Mucosa of rectum (tissue), 2 donors: ENCODE results near the gene CAMK1G.

Source experiments
- H3K27ac ChIP-seq, 2 donors: one replicate each; pipeline ENCODE4 v1.7.0; 2013; ENCODE audit warnings: inconsistent platforms in 2 of 2, low read depth in 2 of 2, low read length in 2 of 2
- H3K27me3 ChIP-seq, 2 donors: one replicate each; pipeline ENCODE4 v1.7.0; 2013; ENCODE audit warnings: low read length in 2 of 2; ENCODE audit not compliant: control insufficient read depth in 2 of 2, insufficient read depth in 2 of 2
- H3K36me3 ChIP-seq, 2 donors: one replicate each; pipeline ENCODE4 v1.7.0; 2013; ENCODE audit warnings: low read length in 2 of 2; ENCODE audit not compliant: control insufficient read depth in 2 of 2, insufficient read depth in 2 of 2
- H3K4me1 ChIP-seq, 2 donors: one replicate each; pipeline ENCODE4 v1.7.0; 2013; ENCODE audit warnings: low read length in 2 of 2, mild to moderate bottlenecking in 1 of 2; ENCODE audit not compliant: control insufficient read depth in 2 of 2, insufficient read depth in 2 of 2
- H3K4me3 ChIP-seq, 2 donors: one replicate each; pipeline ENCODE4 v1.7.0; 2013; ENCODE audit warnings: low read length in 2 of 2
- H3K9ac ChIP-seq, 2 donors: one replicate each; pipeline ENCODE4 v1.7.0; 2013; ENCODE audit warnings: low read length in 2 of 2, low read depth in 1 of 2, mild to moderate bottlenecking in 1 of 2
- H3K9me3 ChIP-seq, 2 donors: one replicate each; pipeline ENCODE4 v1.7.0; 2013; ENCODE audit warnings: low read length in 2 of 2; ENCODE audit not compliant: control insufficient read depth in 2 of 2
- donor health status: healthy.
- donor health status: Normal muscosa, but diverticular disease.

CAMK1G gene

DNA sequence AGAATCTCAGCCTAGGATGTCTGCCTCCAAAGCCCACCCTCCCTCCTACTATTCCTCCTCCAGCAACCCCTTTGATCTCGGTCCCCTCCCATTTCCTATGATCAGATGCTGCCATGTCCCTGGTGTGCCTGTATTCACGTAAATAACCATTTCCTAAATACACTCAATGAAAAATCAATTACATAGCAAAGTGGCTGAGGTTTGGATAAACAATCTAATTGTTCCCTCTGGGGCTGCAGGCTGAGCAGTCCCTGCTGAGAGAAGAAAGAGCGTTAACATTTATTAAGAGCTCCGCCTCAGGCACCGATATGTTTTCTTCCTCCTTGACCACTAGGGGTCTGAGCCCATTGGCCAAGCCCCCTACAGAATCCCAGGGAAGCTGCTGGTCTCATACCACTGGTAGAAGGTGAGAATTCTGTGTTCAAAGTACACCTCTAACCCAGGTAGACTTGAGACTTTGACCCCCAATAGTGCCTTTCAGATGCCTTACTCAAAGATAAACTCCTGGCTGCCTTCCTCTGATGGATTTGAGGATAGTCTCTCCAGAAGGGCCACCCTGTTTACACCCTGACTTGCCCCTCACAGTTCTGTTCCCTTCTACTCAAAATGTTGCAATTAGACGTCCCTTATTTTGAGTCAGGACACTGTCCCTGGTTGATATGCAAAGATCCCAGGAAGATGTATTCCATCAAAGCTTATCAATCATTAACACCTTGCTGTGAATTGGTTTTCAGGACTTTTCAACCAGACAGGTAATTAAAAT lies 33.9 kb upstream of the CAMK1G start:
- Histone ChIP-seq H3K4me1 (no peaks in the 10 kb centered on the region), H3K9me3 (no peaks in the 10 kb centered on the region), H3K4me3 (no peak overlapping the region), H3K27ac (no peak overlapping the region), H3K36me3 (no peaks in the 10 kb centered on the region), H3K27me3 (peaks cover 0 to 4% of the 10 kb centered on the region in 2 donors), H3K9ac (no peak overlapping the region)

DNA sequence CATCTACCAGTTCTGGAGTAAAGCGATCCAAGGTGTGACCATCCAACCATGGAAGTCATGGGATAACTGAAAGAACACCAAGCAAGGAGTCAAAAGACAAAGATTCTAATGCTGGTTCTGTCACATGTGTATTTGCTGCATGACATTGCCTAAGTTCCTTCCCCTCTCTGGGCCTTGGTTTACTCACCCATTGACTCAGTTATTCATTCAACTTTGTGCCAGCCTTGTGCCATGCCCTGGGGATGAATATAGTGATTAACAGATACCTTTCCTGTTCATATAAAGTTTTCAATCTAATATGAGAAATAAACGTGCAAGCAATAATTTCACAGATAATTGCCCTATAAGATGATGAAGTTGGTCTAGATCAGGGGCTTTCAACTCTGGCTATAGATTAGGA lies 33.0 kb upstream of the CAMK1G start:
- Histone ChIP-seq H3K27me3 (peaks cover 0 to 4% of the 10 kb centered on the region in 2 donors), H3K27ac (no peak overlapping the region), H3K36me3 (no peaks in the 10 kb centered on the region), H3K4me1 (no peaks in the 10 kb centered on the region), H3K4me3 (no peak overlapping the region), H3K9me3 (no peaks in the 10 kb centered on the region), H3K9ac (no peak overlapping the region)

DNA sequence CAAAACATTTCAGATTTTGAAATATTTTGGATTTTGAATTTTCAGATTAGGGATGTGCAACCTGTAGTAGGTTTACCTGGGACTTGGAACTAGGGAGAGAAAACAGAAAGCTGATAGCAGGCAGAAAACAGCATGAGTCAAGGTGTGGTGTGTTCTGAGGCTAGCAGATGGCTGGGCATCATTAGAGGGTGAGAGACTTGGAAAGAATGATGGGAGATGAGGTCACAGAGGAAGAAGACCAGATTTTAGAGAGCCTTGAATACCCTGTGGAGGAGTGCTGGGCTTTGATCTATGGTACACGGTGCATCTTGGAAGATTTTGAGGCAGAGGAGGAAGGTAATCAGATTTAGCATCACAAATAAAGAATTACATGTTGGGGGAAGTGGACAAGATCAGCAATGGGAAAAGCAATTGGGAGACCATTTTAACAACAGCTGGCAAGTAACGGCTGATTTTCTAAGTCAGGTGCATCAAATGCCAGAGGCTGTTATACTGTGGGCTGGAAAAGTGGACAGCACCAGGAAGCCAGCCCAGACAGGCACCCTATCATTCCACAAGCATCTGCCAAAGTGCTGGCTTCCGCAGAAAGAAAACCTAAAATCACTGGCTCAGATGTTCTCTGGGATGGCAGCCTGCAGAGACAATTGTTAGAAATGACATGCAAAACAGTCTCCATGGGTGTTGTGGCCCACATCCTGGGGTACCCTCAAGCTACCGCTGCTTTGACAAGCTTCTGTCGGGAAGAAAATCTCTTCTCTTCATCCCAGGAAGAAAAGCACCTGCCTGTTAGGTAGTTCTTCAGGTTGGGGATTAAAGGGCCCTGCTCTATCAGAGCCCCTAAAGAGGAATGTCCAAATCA lies 30.9 kb upstream of the CAMK1G start:
- peaks cover 0 to 4% of the 10 kb centered on the region in 2 donors for H3K27me3 ChIP-seq
- H3K36me3 ChIP-seq: no peaks in the 10 kb centered on the region

DNA sequence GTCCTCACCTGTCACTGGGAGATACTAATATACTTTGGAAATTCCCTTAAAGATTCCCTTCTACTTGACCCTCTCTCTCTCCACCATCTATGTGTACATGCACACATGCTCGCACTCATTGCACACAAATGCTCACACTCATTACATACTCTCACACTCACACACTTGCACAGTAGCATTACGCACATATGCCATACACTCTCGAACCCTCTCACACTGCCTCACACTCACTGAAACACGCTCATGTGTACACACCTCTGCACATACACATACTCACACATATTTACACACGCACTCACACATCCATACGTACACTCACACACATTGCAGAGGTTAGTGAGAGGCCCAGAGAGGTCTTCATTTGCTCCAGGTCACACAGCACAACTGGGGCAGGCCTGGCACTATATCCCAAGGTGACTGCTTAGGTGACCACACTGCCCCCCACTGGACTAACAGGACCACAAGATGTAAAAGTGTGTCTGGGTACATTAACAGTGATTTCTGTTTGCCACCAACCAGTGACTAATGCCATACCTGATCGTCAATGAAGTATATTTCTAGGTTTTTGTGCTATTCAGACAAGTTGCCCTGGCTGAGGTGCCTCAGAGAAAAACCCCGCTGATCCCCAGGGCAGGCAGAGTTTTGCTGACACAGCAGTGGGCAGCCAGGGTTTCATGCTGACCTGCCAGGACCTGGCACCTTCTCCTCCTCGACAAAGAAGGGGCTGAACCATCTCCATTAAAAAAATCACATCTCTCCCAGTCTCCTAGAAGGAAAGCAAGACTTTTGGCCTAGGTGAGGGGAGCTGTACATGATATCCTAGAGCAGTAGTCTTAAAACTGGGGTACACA lies 28.5 kb upstream of the CAMK1G start:
- Histone ChIP-seq H3K27me3 (peaks cover 0 to 4% of the 10 kb centered on the region in 2 donors), H3K4me3 (no peak overlapping the region), H3K9me3 (no peaks in the 10 kb centered on the region), H3K4me1 (no peaks in the 10 kb centered on the region), H3K27ac (no peak overlapping the region), H3K36me3 (no peaks in the 10 kb centered on the region), H3K9ac (no peak overlapping the region)

More for the DNA sequence above, 30.9 kb upstream of the CAMK1G start:
- Histone ChIP-seq H3K27ac (no peak overlapping the region), H3K9ac (no peak overlapping the region), H3K9me3 (no peaks in the 10 kb centered on the region), H3K4me1 (no peaks in the 10 kb centered on the region), H3K4me3 (no peak overlapping the region)

DNA sequence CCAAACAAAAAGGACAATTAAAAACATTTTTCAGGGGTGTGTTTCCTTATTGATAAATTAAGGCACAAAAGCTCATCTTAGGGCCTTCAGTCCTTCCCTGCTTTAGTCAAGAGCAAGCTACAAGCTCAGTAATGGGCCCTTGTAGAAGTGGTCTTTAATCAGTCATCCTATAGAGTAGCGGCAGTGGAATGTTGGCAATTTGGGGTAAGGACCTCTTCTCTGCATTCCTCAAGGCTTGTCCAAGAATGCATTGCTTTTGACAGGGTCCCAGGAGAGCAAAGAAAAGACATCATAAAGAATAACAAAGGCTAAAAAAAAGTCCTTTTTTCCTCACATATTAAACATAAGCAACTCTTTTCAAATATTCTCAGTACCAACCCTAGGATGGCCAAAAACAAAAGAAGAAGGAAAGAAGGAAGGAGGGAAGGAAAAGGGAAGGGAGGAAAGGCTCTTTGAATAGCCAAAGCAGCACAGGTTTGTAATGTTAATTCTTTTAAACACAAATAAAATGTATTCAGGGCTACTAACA lies 27.3 kb upstream of the CAMK1G start:
- Histone ChIP-seq H3K9me3 (no peaks in the 10 kb centered on the region), H3K27ac (no peak overlapping the region), H3K4me1 (no peaks in the 10 kb centered on the region), H3K36me3 (no peaks in the 10 kb centered on the region), H3K27me3 (peaks cover 0 to 4% of the 10 kb centered on the region in 2 donors), H3K9ac (no peak overlapping the region), H3K4me3 (no peak overlapping the region)

DNA sequence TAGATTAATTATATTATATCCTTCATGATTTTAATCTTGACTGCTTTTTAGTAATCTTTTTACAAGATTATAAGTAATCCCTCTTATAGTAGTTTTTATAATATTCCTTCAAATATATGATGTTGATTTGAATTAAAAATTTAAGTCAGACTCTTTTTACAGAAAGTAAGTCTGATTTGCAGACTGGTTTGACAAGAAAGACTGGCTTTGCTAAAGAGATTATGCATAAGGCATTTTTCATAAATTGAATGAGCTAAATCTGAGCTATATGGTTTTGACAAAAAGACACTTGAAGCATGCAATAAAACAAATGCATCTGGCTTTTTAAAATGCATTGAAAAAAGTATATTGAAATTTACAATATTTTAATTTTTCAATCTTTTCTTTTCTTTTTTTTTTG lies 26.3 kb upstream of the CAMK1G start:
- Histone ChIP-seq H3K9me3 (no peaks in the 10 kb centered on the region), H3K27me3 (no peaks in the 10 kb centered on the region), H3K9ac (no peak overlapping the region), H3K36me3 (no peaks in the 10 kb centered on the region), H3K4me3 (no peak overlapping the region), H3K27ac (no peak overlapping the region), H3K4me1 (no peaks in the 10 kb centered on the region)

DNA sequence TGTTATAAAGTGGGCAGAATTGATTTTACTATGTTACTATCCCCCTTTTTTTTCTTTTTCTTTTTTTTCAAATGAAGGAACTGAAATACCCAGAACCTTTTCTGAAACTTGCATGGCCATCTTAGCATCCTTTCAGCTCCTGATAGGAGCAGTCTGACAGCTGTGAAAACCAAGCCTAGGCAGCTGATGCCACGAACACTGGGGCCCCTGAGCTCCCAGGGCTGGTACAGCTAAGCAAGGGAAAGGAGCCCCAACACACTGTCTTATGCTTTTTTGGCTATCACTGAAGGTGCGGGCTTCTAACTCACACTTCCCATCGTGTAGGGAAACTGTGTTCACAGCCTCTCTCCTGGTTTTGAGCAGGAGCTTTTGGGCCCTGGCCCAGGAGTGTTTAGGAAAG lies 23.0 kb upstream of the CAMK1G start:
- H3K27me3 ChIP-seq: no peaks in the 10 kb centered on the region
- no peaks in the 10 kb centered on the region for H3K9me3 ChIP-seq
- no peak overlapping the region for H3K9ac ChIP-seq
- no peak overlapping the region for H3K27ac ChIP-seq
- no peaks in the 10 kb centered on the region for H3K36me3 ChIP-seq
- H3K4me1 ChIP-seq: no peaks in the 10 kb centered on the region
- H3K4me3 ChIP-seq: no peak overlapping the region

DNA sequence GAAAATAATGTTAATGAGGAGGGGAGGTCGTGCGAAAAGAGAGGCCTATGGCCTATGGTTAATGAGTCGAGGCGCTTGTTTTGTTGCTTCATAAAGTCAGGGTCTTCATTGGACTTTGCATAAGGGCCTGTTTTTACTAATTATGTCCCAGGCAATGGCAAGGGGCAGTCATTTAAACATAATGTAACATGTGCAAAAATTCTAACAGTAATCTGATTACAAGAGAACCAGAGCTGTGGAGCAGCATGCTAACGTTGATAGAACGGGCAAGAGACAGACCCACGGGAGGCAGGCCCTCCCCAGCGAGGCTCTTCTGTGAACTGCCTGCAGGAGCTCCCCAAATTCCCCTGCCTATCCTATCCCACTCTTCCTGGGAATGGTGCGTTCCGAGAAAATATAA lies 22.6 kb upstream of the CAMK1G start:
- Histone ChIP-seq H3K27ac (no peak overlapping the region), H3K9me3 (no peaks in the 10 kb centered on the region), H3K27me3 (no peaks in the 10 kb centered on the region), H3K9ac (no peak overlapping the region), H3K4me3 (no peak overlapping the region), H3K36me3 (no peaks in the 10 kb centered on the region), H3K4me1 (no peaks in the 10 kb centered on the region)

DNA sequence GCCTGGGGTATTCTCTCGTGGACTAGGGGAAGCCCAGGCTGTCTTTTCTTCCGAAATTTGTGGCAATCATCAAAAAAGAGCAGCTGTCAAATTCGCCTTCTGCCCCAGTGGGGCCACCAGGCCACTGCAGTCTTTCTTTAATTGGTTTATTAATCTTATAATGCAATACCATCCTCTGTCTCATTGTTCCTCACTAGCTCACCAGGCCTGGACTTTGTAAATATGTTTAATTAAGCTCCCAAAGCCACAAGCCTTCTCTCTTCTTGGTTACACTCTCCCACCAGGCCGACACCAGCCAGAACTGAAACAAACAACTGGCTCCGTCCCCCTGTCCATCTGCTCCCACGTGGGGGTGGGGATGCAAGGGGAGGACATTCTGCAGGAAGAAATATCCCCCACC lies 22.0 kb upstream of the CAMK1G start:
- Histone ChIP-seq H3K9me3 (no peaks in the 10 kb centered on the region), H3K27ac (no peak overlapping the region)

More for the DNA sequence above, 22.0 kb upstream of the CAMK1G start:
- Histone ChIP-seq H3K36me3 (no peaks in the 10 kb centered on the region), H3K4me3 (no peak overlapping the region), H3K4me1 (no peaks in the 10 kb centered on the region), H3K9ac (no peak overlapping the region), H3K27me3 (peaks cover 0 to 5% of the 10 kb centered on the region in 2 donors)
